Measurements from ENCODE around the gene EEIG1.

The EEIG1 gene

DNA sequence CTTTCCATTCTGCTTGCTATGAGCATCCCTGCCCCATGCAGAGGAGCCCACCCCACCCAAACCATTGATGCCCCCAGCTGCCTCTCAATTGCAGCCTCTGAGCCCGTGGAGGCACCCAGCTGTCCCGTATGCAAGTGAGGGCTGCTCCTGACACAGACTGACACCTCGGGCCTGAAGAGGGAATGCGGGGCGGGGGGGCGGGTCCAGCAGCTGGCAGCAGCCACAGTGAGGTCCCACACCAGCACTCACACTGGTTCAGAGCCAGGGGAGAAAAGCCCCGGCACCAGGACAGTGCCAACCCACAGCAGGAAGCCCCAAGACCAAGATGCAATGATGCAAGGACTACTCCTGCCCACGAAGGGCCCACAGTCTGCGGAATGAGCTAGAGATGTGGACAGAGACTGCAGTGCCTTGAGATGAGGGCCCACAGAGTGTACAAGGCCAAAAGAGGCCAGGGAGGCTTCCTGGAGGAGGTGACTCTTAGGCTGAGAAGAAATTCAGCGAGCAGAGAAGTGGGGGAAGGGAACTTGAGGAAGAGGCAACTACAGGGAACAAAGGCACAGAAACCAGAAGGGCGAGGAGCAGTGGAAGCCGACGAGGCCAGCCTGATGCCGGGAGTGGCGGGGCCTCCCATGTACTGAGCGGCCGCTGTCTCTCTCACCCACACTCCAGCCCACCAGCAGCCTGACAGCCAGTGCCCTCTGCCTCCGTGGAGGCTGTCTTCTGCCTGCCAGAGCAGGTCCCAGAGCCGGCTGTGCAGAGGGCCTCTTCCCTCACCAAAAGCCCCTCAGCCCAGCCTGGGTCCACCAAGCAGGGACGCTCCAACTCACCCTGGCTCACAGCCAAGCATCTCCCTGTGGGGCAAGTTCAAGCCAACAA lies 9.2 kb downstream of the EEIG1 start:
- no peak overlapping the region for H3K4me3 ChIP-seq (ENCODE audit: low read length)
- H3K4me1 ChIP-seq (ENCODE audit: control insufficient read depth, insufficient read depth, low read length), result peaks cover 99% of the 10 kb centered on the region
- H3K27me3 ChIP-seq (ENCODE audit: control insufficient read depth, insufficient read depth, low read length), result no peaks in the 10 kb centered on the region
- H3K9ac ChIP-seq (ENCODE audit: low read length), result peak overlapping the region; percentile 89
- no peaks in the 10 kb centered on the region for H3K9me3 ChIP-seq (ENCODE audit: control insufficient read depth, low read length)
- peaks cover 4% of the 10 kb centered on the region for H3K36me3 ChIP-seq (ENCODE audit: control insufficient read depth, insufficient read depth, low read length)

DNA sequence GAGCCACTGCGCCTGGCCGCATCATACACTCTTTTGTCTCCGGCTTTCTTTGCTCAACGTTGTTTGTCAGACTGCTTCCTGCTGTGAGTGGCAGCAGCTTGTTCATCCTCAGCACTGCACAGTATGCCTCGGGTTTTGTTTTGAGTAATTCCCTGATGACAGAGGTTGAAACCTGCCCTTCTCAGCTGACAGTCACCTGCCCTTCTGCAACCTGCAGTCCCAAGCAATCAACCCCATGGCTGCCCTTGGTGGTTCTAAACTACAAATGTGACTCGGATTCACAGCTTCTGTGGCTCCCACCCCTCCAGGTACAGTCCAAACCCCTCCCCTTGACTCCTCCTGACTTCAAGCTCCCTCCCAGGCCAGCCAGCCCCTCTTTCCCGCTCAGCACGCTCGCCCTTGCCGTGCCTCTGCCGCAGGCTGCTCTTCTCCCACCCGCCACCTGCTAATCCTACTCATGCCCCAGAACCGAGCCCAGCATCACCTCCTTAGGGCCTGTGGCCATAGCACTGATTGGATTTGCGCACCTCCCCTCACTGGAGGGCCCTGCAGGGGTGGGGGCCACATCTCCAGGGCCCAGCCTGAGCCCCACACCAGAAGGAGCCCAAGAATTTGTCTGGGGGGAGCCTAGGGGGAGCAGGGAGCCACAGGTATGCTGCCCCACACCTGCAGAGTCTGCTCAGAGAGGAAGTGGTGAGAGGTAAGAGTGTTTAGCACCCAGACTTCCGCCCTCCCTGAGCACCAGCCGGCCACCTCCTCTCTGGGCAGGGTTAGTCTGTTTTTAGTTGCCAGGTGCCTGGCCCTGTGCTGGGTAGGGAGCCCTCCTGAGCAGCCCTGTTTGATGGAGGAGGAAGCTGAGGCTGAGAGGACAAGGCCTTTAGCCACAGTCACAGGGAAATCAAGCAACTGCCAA lies 10.1 kb downstream of the EEIG1 start:
- Histone ChIP-seq H3K9ac (ENCODE audit: low read length) (no peak overlapping the region), H3K36me3 (ENCODE audit: control insufficient read depth, insufficient read depth, low read length) (peaks cover 4% of the 10 kb centered on the region), H3K4me3 (ENCODE audit: low read length) (no peak overlapping the region), H3K9me3 (ENCODE audit: control insufficient read depth, low read length) (no peaks in the 10 kb centered on the region), H3K4me1 (ENCODE audit: control insufficient read depth, insufficient read depth, low read length) (peaks cover 99% of the 10 kb centered on the region), H3K27me3 (ENCODE audit: control insufficient read depth, insufficient read depth, low read length) (no peaks in the 10 kb centered on the region)

DNA sequence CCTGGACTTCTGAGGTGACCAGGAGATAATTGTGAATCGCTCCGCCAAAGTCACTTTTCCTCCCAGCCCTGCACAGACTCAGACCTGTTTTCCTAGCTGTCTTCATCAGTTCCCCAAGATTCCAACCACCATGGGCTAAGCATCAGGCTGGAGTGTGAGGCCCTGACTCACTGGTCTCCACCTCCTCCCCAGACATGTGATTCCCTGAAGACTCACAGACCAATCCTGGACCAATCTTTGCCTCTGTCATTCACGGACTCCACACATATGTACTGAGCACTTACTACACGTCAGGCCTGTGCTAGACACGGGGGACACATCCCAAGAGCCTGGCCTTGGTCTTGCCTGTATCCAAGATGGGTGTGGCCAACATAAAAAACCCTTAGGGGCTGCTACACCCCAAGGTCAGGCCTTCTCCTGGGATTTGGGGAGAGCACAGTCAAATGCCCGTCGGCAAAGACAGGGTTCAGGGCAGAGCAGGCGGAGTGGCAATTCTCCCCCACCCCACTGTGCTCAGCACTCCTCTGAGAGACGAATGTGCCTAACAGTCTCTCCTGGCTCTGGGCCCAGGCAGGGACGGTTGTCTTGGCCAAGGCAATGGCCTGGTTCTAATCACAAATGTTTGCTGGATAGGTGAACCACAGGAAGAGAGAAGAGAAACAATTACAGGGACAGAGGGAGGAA lies 11.9 kb downstream of the EEIG1 start:
- peak overlapping the region; percentile 34 for H3K9ac ChIP-seq (ENCODE audit: low read length)
- no peaks in the 10 kb centered on the region for H3K27me3 ChIP-seq (ENCODE audit: control insufficient read depth, insufficient read depth, low read length)
- peaks cover 99% of the 10 kb centered on the region for H3K4me1 ChIP-seq (ENCODE audit: control insufficient read depth, insufficient read depth, low read length)
- H3K9me3 ChIP-seq (ENCODE audit: control insufficient read depth, low read length), result no peaks in the 10 kb centered on the region
- H3K4me3 ChIP-seq (ENCODE audit: low read length), result no peak overlapping the region
- peaks cover 4% of the 10 kb centered on the region for H3K36me3 ChIP-seq (ENCODE audit: control insufficient read depth, insufficient read depth, low read length)

DNA sequence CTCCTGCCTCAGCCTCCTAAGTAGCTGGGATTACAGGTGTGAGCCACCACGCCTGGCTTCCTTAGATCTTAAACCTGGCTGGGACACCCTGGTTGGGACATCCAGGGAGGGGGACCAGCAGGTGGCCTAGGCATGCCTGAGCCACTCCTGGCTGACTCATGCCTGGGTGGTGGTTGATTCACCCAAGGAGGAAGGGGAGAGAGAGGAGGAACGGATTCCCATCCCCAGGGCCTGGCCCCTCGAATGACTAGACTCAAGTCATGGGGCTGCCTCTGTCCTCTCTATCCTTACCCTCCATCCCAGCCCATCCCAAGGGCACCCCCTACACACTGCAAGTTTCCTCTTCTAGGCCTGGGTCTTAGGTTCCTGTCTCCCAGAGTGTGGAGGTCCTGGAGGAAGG lies 12.7 kb downstream of the EEIG1 start:
- Histone ChIP-seq H3K27me3 (ENCODE audit: control insufficient read depth, insufficient read depth, low read length) (no peaks in the 10 kb centered on the region), H3K36me3 (ENCODE audit: control insufficient read depth, insufficient read depth, low read length) (peaks cover 4% of the 10 kb centered on the region), H3K9ac (ENCODE audit: low read length) (peak overlapping the region; percentile 44), H3K4me1 (ENCODE audit: control insufficient read depth, insufficient read depth, low read length) (peaks cover 99% of the 10 kb centered on the region), H3K9me3 (ENCODE audit: control insufficient read depth, low read length) (no peaks in the 10 kb centered on the region), H3K4me3 (ENCODE audit: low read length) (no peak overlapping the region)

DNA sequence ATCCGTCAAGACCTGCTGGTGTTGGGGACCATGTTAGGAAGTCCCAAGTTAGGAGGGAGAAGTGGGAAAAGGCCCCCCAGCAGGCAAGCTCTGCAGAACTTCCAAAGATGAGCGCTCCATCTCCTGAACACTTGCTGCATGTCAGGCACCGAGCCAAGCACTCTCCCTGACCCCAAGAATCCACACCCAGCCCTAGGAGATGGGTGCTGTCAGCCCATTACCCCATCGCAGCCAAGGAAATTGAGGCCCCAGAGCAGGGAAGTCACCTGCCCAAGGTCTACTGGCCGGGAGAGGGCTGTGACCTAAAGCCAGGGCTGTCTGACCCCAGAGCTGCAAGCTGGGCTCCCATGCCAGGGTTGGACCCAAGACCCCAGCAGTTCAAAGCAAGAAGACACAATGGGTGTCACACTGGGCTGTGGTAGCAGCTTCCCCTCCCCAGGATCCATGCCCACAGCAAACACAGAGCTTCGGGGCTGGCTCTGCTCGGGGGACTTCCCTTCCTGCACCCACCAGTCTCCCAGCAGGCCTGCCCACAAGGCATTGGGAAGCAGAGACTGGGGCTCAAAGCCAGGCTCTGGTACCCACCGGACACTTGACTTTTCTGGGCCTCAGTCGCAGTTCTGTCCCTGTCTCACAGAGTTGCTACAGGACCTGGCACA lies 13.5 kb downstream of the EEIG1 start:
- peak overlapping the region; percentile 44 for H3K9ac ChIP-seq (ENCODE audit: low read length)

DNA sequence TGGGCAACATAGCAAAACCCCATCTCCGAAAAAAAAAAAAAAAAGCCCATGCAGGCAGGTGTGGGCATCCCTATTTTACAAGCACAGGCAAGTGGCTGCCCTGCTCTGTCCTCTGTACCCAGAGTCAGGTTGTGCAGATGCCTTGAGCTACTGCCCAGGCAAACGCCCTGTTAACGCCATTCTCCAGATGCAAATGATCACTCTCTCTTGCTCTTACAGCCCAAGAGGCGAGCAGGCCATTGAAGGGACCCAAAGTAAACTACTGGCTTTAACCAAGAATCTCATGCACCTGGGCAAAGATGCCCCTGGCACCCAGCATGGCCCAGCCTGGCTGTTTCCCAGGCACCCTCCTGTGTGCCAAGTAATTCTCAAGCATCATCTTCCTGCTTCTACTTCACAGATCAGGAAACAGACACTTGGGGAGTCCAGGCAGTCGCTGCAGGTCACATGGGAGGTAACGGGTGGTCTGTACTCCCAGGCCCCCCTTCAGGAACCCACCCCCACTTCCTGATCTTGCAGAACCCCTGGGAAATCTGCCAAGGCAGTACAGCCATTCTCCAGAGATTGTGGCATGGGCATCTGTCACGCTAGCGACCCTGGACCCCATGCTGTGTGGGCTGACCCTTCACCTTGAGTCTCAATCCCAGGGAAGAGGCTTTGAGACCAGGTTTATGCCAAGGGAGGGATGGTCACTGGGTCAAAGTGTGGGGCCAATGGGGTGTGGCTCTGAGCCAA lies 14.2 kb downstream of the EEIG1 start:
- Histone ChIP-seq H3K9me3 (ENCODE audit: control insufficient read depth, low read length) (no peaks in the 10 kb centered on the region), H3K4me1 (ENCODE audit: control insufficient read depth, insufficient read depth, low read length) (peaks cover 97% of the 10 kb centered on the region), H3K9ac (ENCODE audit: low read length) (peak overlapping the region; percentile 50), H3K36me3 (ENCODE audit: control insufficient read depth, insufficient read depth, low read length) (peaks cover 4% of the 10 kb centered on the region), H3K4me3 (ENCODE audit: low read length) (no peak overlapping the region), H3K27me3 (ENCODE audit: control insufficient read depth, insufficient read depth, low read length) (no peaks in the 10 kb centered on the region)

More for the DNA sequence above, 13.5 kb downstream of the EEIG1 start:
- Histone ChIP-seq H3K36me3 (ENCODE audit: control insufficient read depth, insufficient read depth, low read length) (peaks cover 4% of the 10 kb centered on the region), H3K4me3 (ENCODE audit: low read length) (no peak overlapping the region), H3K9me3 (ENCODE audit: control insufficient read depth, low read length) (no peaks in the 10 kb centered on the region), H3K27me3 (ENCODE audit: control insufficient read depth, insufficient read depth, low read length) (no peaks in the 10 kb centered on the region), H3K4me1 (ENCODE audit: control insufficient read depth, insufficient read depth, low read length) (peaks cover 98% of the 10 kb centered on the region)

DNA sequence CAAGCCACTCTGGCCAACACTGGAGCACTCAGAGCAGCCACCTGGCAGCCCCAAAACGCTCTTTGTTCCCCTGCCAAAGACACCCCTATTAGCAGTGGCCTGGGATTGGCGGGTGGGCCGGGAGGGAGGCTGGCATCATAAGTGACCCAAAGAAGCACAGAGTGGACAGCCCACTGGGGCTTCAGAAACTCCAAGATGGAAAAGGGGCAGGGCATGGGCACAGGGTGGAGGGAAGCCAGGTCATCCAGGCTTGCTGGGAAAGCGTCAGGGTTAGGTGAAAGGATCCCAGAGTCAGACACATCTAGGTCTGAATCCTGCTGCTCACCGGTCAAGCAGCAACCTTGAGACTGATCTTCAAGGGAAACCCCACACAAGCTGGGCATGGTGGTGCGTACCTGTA lies 14.8 kb downstream of the EEIG1 start:
- H3K9me3 ChIP-seq (ENCODE audit: control insufficient read depth, low read length), result no peaks in the 10 kb centered on the region
- H3K9ac ChIP-seq (ENCODE audit: low read length), result peak overlapping the region; percentile 50
- H3K4me3 ChIP-seq (ENCODE audit: low read length), result no peak overlapping the region

DNA sequence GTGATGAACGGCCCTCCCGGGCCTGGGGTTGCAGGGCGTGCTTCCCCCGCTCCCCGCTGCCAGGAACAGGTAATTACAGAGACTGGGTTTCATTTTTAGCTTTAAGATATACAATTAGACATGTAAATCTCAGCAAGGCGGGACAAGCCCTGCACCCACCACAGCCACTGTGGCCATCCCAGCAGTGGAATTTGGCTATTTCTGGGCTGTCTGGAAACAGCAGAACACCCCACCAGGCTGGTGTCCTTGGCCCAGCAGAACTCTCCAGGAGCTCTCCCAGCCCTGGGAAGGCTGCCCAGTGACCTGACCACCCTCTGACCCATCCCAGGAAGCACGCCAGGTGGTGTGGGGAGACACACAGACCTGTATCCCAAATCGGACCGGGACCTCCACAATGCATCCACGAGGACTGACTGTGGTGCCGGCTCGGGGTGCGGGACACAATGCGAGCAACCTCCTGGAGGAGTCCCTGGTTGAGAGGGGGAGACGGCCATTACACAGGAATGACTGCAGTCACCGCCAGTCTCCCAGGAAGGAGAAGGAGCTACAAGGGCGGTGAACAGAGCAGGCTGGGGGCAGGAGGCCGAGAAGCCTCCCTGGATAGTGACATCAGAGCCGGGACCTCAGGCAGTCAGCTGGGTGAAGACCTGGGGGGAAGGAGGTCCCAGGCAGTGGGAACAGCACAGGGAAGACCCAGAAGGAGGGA lies 17.3 kb downstream of the EEIG1 start:
- Histone ChIP-seq H3K9ac (ENCODE audit: low read length) (no peak overlapping the region), H3K9me3 (ENCODE audit: control insufficient read depth, low read length) (no peaks in the 10 kb centered on the region)

More for the DNA sequence above, 14.8 kb downstream of the EEIG1 start:
- peaks cover 4% of the 10 kb centered on the region for H3K36me3 ChIP-seq (ENCODE audit: control insufficient read depth, insufficient read depth, low read length)
- H3K27me3 ChIP-seq (ENCODE audit: control insufficient read depth, insufficient read depth, low read length), result no peaks in the 10 kb centered on the region
- peaks cover 98% of the 10 kb centered on the region for H3K4me1 ChIP-seq (ENCODE audit: control insufficient read depth, insufficient read depth, low read length)

DNA sequence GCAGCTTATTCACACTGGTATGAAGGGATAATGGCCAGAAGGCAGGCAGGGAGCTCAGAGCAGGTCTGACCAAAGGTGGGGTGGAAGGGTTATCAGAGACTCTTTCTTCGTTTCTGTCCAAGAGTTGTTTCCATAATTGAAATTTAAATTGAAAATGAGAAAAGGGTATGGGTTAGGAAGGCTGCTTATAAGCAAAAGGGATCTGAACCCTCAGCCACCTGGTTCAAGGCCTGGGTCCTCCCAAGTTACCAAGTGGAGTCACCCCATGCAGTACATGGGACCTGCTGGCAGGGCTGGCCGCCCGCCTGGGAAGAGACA lies 17.8 kb downstream of the EEIG1 start:
- Histone ChIP-seq H3K27me3 (ENCODE audit: control insufficient read depth, insufficient read depth, low read length) (no peaks in the 10 kb centered on the region), H3K4me1 (ENCODE audit: control insufficient read depth, insufficient read depth, low read length) (peaks cover 80% of the 10 kb centered on the region), H3K9ac (ENCODE audit: low read length) (no peak overlapping the region), H3K9me3 (ENCODE audit: control insufficient read depth, low read length) (no peaks in the 10 kb centered on the region), H3K36me3 (ENCODE audit: control insufficient read depth, insufficient read depth, low read length) (peaks cover under 1% of the 10 kb centered on the region), H3K4me3 (ENCODE audit: low read length) (no peak overlapping the region)

More for the DNA sequence above, 17.3 kb downstream of the EEIG1 start:
- H3K4me1 ChIP-seq (ENCODE audit: control insufficient read depth, insufficient read depth, low read length), result peaks cover 86% of the 10 kb centered on the region
- no peaks in the 10 kb centered on the region for H3K27me3 ChIP-seq (ENCODE audit: control insufficient read depth, insufficient read depth, low read length)
- H3K36me3 ChIP-seq (ENCODE audit: control insufficient read depth, insufficient read depth, low read length), result peaks cover 4% of the 10 kb centered on the region
- no peak overlapping the region for H3K4me3 ChIP-seq (ENCODE audit: low read length)

DNA sequence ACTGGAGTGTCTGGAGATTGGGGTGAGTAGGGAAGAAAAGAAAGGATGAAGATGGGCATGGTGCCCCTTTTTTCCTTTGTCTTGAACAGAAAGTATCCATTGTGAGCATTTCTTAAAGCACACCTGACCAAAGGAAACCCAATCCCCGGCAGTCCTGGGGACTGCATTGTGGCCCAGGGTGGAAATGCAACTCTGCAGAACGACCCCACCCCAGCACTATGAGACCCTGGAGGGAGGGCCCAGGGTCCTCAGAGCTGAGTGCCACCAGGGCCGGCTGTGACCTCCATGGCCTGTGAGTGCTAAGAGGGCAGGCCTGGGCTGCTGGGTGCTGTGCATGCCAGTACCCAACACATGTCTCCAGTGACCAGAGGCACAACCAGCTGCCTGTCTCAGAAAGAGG lies 18.5 kb downstream of the EEIG1 start:
- H3K36me3 ChIP-seq (ENCODE audit: control insufficient read depth, insufficient read depth, low read length), result no peaks in the 10 kb centered on the region
- no peaks in the 10 kb centered on the region for H3K9me3 ChIP-seq (ENCODE audit: control insufficient read depth, low read length)
- H3K4me1 ChIP-seq (ENCODE audit: control insufficient read depth, insufficient read depth, low read length), result peaks cover 79% of the 10 kb centered on the region
- no peak overlapping the region for H3K9ac ChIP-seq (ENCODE audit: low read length)
- no peak overlapping the region for H3K4me3 ChIP-seq (ENCODE audit: low read length)
- no peaks in the 10 kb centered on the region for H3K27me3 ChIP-seq (ENCODE audit: control insufficient read depth, insufficient read depth, low read length)
